ENCODE results near the gene SDHC. TPM values are rescaled to one million over a fixed set of nuclear protein-coding genes. Genes with fewer than 3 reads are reported as not detected.

SDHC gene
- total and polyA plus RNA-seq, 4 donors = 44.3 to 247 (median 96.7) TPM

DNA sequence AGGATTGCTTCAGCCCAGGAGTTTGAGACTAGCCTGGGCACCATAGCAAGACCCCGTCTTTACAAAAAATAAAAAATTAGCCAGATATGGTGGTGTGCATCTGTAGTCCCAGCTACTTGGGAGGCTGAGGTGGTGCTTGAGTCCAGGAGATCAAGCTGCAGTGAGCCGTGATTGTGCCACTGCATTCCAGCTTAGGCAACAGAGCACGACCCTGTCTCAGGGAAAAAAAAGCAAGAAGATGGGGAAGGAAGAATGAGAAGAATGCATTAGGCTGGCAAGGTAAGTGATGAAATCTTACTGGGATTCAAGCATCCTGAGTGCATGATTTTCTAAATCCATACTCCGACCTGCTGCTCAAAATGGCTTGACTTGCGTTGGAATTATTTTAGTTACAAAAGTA, 48.9 kb upstream of the SDHC start:
- 93% methylated on average over 5 of the region's 5 CpGs for WGBS
- no peak overlapping the region for H3K9ac ChIP-seq (ENCODE audit: low read depth in 1 of 2, low read length in 2 of 2)
- no peaks in the 10 kb centered on the region for H3K9me3 ChIP-seq (ENCODE audit: control insufficient read depth in 4 of 4, low read length in 3 of 4)
- no peak for TF ChIP-seq FOXA1 (IDR thresholded peaks at IDR 0.05)
- TF ChIP-seq NR2F2 (IDR thresholded peaks at IDR 0.05) = no peak
- no peak for TF ChIP-seq HNF4G (IDR thresholded peaks at IDR 0.05)
- TF ChIP-seq SP1 (IDR thresholded peaks at IDR 0.05) = no peak
- no peak for TF ChIP-seq JUND (IDR thresholded peaks at IDR 0.05)
- no peak for TF ChIP-seq MAX (IDR thresholded peaks at IDR 0.05)
- no peak for TF ChIP-seq GABPA (IDR thresholded peaks at IDR 0.05 in 1 of 2, conservative IDR thresholded peaks at IDR 0.05 in 1 of 2)
- no peak for TF ChIP-seq HNF4A (conservative IDR thresholded peaks at IDR 0.05)
- TF ChIP-seq, protein P1, sequence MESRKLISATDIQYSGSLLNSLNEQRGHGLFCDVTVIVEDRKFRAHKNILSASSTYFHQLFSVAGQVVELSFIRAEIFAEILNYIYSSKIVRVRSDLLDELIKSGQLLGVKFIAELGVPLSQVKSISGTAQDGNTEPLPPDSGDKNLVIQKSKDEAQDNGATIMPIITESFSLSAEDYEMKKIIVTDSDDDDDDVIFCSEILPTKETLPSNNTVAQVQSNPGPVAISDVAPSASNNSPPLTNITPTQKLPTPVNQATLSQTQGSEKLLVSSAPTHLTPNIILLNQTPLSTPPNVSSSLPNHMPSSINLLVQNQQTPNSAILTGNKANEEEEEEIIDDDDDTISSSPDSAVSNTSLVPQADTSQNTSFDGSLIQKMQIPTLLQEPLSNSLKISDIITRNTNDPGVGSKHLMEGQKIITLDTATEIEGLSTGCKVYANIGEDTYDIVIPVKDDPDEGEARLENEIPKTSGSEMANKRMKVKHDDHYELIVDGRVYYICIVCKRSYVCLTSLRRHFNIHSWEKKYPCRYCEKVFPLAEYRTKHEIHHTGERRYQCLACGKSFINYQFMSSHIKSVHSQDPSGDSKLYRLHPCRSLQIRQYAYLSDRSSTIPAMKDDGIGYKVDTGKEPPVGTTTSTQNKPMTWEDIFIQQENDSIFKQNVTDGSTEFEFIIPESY (IDR thresholded peaks at IDR 0.05) = no peak
- TF ChIP-seq TAF1 (conservative IDR thresholded peaks at IDR 0.05) = no peak
- no peak for TF ChIP-seq REST (IDR thresholded peaks at IDR 0.05)
- TF ChIP-seq RXRA (IDR thresholded peaks at IDR 0.05) = no peak
- TF ChIP-seq FOXA2 (IDR thresholded peaks at IDR 0.05) = no peak
- no peak for TF ChIP-seq CTCF (IDR thresholded peaks at IDR 0.05; ENCODE audit: low read depth, low read length, missing input control)
- no peak for TF ChIP-seq EGR1 (IDR thresholded peaks at IDR 0.05; ENCODE audit: low read depth in 2 of 2)
- TF ChIP-seq RAD21 (IDR thresholded peaks at IDR 0.05) = no peak
- TF ChIP-seq, protein P2, sequence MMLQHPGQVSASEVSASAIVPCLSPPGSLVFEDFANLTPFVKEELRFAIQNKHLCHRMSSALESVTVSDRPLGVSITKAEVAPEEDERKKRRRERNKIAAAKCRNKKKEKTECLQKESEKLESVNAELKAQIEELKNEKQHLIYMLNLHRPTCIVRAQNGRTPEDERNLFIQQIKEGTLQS (IDR thresholded peaks at IDR 0.05) = no peak
- no peak overlapping the region for H3K4me3 ChIP-seq (ENCODE audit: low read depth in 1 of 3, low read length in 3 of 3)
- no peak overlapping the region for H3K27ac ChIP-seq (ENCODE audit: low read depth in 1 of 2, low read length in 2 of 2)
- no peaks in the 10 kb centered on the region for H3K36me3 ChIP-seq (ENCODE audit: control insufficient read depth in 4 of 4, insufficient read depth in 3 of 4, low read depth in 1 of 4, low read length in 3 of 4)
- H3K4me1 ChIP-seq (ENCODE audit: control insufficient read depth in 4 of 4, insufficient read depth in 4 of 4, low read length in 3 of 4) = peaks cover 0 to 4% (median 0%) of the 10 kb centered on the region in 4 donors
- H3K27me3 ChIP-seq (ENCODE audit: control insufficient read depth in 4 of 4, insufficient read depth in 4 of 4, low read length in 3 of 4) = no peaks in the 10 kb centered on the region
- no peak for DNase-seq (ENCODE audit: low spot score)

GRCh38 chr1:161266202-161266601, 48.0 kb upstream of the SDHC start:
- H3K4me3 ChIP-seq (ENCODE audit: low read depth in 1 of 3, low read length in 3 of 3) = no peak overlapping the region
- H3K9me3 ChIP-seq (ENCODE audit: control insufficient read depth in 4 of 4, low read length in 3 of 4) = no peaks in the 10 kb centered on the region
- no peak overlapping the region for H3K9ac ChIP-seq (ENCODE audit: low read depth in 1 of 2, low read length in 2 of 2)
- H3K27me3 ChIP-seq (ENCODE audit: control insufficient read depth in 4 of 4, insufficient read depth in 4 of 4, low read length in 3 of 4) = no peaks in the 10 kb centered on the region
- peaks cover 0 to 2% (median 0%) of the 10 kb centered on the region in 4 donors for H3K4me1 ChIP-seq (ENCODE audit: control insufficient read depth in 4 of 4, insufficient read depth in 4 of 4, low read length in 3 of 4)
- no peak overlapping the region for H3K27ac ChIP-seq (ENCODE audit: low read depth in 1 of 2, low read length in 2 of 2)
- DNase-seq (ENCODE audit: low spot score) = no peak
- 72% methylated on average over 3 of the region's 3 CpGs for WGBS
- no peaks in the 10 kb centered on the region for H3K36me3 ChIP-seq (ENCODE audit: control insufficient read depth in 4 of 4, insufficient read depth in 3 of 4, low read depth in 1 of 4, low read length in 3 of 4)
- TF ChIP-seq GABPA (IDR thresholded peaks at IDR 0.05 in 1 of 2, conservative IDR thresholded peaks at IDR 0.05 in 1 of 2) = no peak
- TF ChIP-seq MAX (IDR thresholded peaks at IDR 0.05) = no peak
- TF ChIP-seq REST (IDR thresholded peaks at IDR 0.05) = no peak
- TF ChIP-seq TAF1 (conservative IDR thresholded peaks at IDR 0.05) = no peak
- TF ChIP-seq HNF4G (IDR thresholded peaks at IDR 0.05) = no peak
- TF ChIP-seq SP1 (IDR thresholded peaks at IDR 0.05) = no peak
- TF ChIP-seq JUND (IDR thresholded peaks at IDR 0.05) = no peak
- no peak for TF ChIP-seq FOXA1 (IDR thresholded peaks at IDR 0.05)
- TF ChIP-seq RXRA (IDR thresholded peaks at IDR 0.05) = no peak
- no peak for TF ChIP-seq YY1 (IDR thresholded peaks at IDR 0.05)
- no peak for TF ChIP-seq RAD21 (IDR thresholded peaks at IDR 0.05)
- TF ChIP-seq HNF4A (conservative IDR thresholded peaks at IDR 0.05) = no peak
- no peak for TF ChIP-seq NR2F2 (IDR thresholded peaks at IDR 0.05)

Data from liver (tissue), 9 donors.